Neural progenitor cell (in vitro differentiated cells): ENCODE results near the gene PRPS2.

ENCODE experiments used
- CTCF ChIP-seq: fragments of 200-600 bp; sonication (generic); IDR thresholded peaks from 2 replicates; pipeline ENCODE4 v1.5.1; 2017; ENCODE audit warnings: antibody characterized with exemption, mild to moderate bottlenecking
- EZH2 ChIP-seq: fragments of 200-600 bp; sonication (generic); IDR thresholded peaks from 2 replicates; pipeline ENCODE4 v1.6.1; 2017; ENCODE audit warnings: antibody characterized with exemption, mild to moderate bottlenecking, moderate library complexity

- TF ChIP-seq CTCF (no peak), EZH2 (no peak)
These were observed 26.3 kb downstream of the PRPS2 start for GRCh38 chrX:12817528-12817927.
